ENCODE measurements around the gene TPM4. TPM values are rescaled to one million over a fixed set of nuclear protein-coding genes. Genes with fewer than 3 reads are reported as not detected.

The TPM4 gene
- total RNA-seq, 2 donors from 2014 or later, result 162 to 171 TPM

- 10 to 25% methylated on average over 9 to 13 of the region's 13 CpGs for WGBS, 2 donors
- Histone ChIP-seq H3K4me1 (peaks cover 21% of the 10 kb centered on the region), H3K27me3 (no peaks in the 10 kb centered on the region), H3K9me3 (no peaks in the 10 kb centered on the region), H3K4me3 (no peak within 1 kb of the TSS), H3K27ac (peak within 1 kb of the TSS in 3 of 4 donors; percentile 61 to 66 (median 62)), H3K36me3 (replicated peaks in 1 of 2; ENCODE audit: insufficient read depth in 1 of 2, low read depth in 2 of 2) (no peaks in the 10 kb centered on the region)
- peak in 4 of 7 experiments; percentile 23 to 38 (median 31) for TF ChIP-seq CTCF (IDR thresholded peaks at IDR 0.05)
- peak; percentile 28 to 69 (median 69) for TF ChIP-seq POLR2A (IDR thresholded peaks at IDR 0.05)
- DNase-seq (peak; percentile 89 to 96 (median 94)), ATAC-seq (peak; percentile 99)
- intact Hi-C loops (cut with DNase I), result no loop called here
Observed at GRCh38 chr19:16143399-16144215, 67.3 kb downstream of the TPM4 start, which contains the start of gene HSH2D. TSS of gene HSH2D (plus strand) at chr19:16143685. CDS start at chr19:16148751, 5,066 bp downstream.

GRCh38 chr19:16144216-16144581 lies 67.9 kb downstream of the TPM4 start:
- TF ChIP-seq CTCF (IDR thresholded peaks at IDR 0.05) (no peak), POLR2A (IDR thresholded peaks at IDR 0.05) (no peak)
- ATAC-seq (no peak), DNase-seq (no peak)
- Histone ChIP-seq H3K27ac (peak overlapping the region in 3 of 4 donors; percentile 61 to 66 (median 62)), H3K4me3 (no peak overlapping the region), H3K27me3 (no peaks in the 10 kb centered on the region), H3K4me1 (peaks cover 21% of the 10 kb centered on the region), H3K36me3 (replicated peaks in 1 of 2; ENCODE audit: insufficient read depth in 1 of 2, low read depth in 2 of 2) (no peaks in the 10 kb centered on the region), H3K9me3 (no peaks in the 10 kb centered on the region)
- 43 to 59% methylated on average over 1 of the region's 1 CpG for WGBS, 2 donors
- intact Hi-C loops (cut with DNase I), result no loop called here

GRCh38 chr19:16146112-16146511 lies 69.8 kb downstream of the TPM4 start:
- intact Hi-C loops (cut with DNase I), result no loop called here
- Histone ChIP-seq H3K4me3 (no peak overlapping the region), H3K4me1 (peaks cover 21% of the 10 kb centered on the region)

GRCh38 chr19:16148443-16149229 lies 72.3 kb downstream of the TPM4 start:
- intact Hi-C loops (cut with DNase I), result no loop called here
- Histone ChIP-seq H3K27ac (no peak overlapping the region), H3K4me3 (no peak overlapping the region), H3K27me3 (no peaks in the 10 kb centered on the region), H3K36me3 (replicated peaks in 1 of 2; ENCODE audit: insufficient read depth in 1 of 2, low read depth in 2 of 2) (no peaks in the 10 kb centered on the region), H3K9me3 (no peaks in the 10 kb centered on the region), H3K4me1 (peaks cover 15% of the 10 kb centered on the region)
- DNase-seq (no peak), ATAC-seq (no peak)
- TF ChIP-seq CTCF (IDR thresholded peaks at IDR 0.05) (no peak), POLR2A (IDR thresholded peaks at IDR 0.05) (no peak)
- 81 to 98% methylated on average over 5 to 8 of the region's 8 CpGs for WGBS, 2 donors

More at GRCh38 chr19:16146112-16146511, 69.8 kb downstream of the TPM4 start:
- no peaks in the 10 kb centered on the region for H3K27me3 ChIP-seq
- ATAC-seq (no peak), DNase-seq (no peak)
- 80 to 85% methylated on average over 5 of the region's 5 CpGs for WGBS, 2 donors
- no peak overlapping the region for H3K27ac ChIP-seq
- H3K9me3 ChIP-seq, result no peaks in the 10 kb centered on the region
- TF ChIP-seq CTCF (IDR thresholded peaks at IDR 0.05) (no peak), POLR2A (IDR thresholded peaks at IDR 0.05) (no peak)
- no peaks in the 10 kb centered on the region for H3K36me3 ChIP-seq (replicated peaks in 1 of 2; ENCODE audit: insufficient read depth in 1 of 2, low read depth in 2 of 2)

Other genes with a start within 250 kb of the TPM4 start
- gene CYP4F2, start 178.4 kb upstream of the TPM4 start, total RNA-seq, result not detected
- 1 to 10 TPM in 1 of 2 donors, not detected in 1; 3.9 TPM for gene CYP4F11, start 142.0 kb upstream of the TPM4 start, total RNA-seq
- gene OR10H4, start 127.5 kb upstream of the TPM4 start, total RNA-seq, result not detected
- gene RAB8A, start 35.4 kb downstream of the TPM4 start, total RNA-seq, result 10 to 100 TPM; 15.5 to 32.2 TPM
- gene HSH2D, start 67.2 kb downstream of the TPM4 start, total RNA-seq, result 1 to 10 TPM; 3.6 to 9.6 TPM
- gene CIB3, start 97.0 kb downstream of the TPM4 start, total RNA-seq, result not detected
- gene FAM32A, start 108.9 kb downstream of the TPM4 start, total RNA-seq, result 10 to 100 TPM; 29.6 to 44.5 TPM
- gene AP1M1, start 121.4 kb downstream of the TPM4 start, total RNA-seq, result 10 to 100 TPM; 22.3 to 23.1 TPM
- 10 to 100 TPM; 13.2 to 42.2 TPM for gene KLF2, start 248.3 kb downstream of the TPM4 start, total RNA-seq

Data from body of pancreas (tissue), 4 donors.